D721Med (cell line): ENCODE measurements around the gene NPTX1.
A peak's percentile ranks its signal among the peaks of the same experiment; 100 is the strongest.

ENCODE experiments used
- DNase-seq: peaks from one replicate; pipeline ENCODE4 v3.0.0; 2011; ENCODE audit warnings: low spot score; ENCODE audit not compliant: insufficient read length
- FAIRE-seq: peaks from 2 replicates; lab custom pipeline; 2011; peaks lifted over from hg19 to GRCh38; lab: Jason Lieb, UNC
- TF ChIP-seq, protein P1 (sequence below): IDR thresholded peaks from 2 replicates; pipeline ENCODE4 v1.5.1; 2012; ENCODE audit warnings: mild to moderate bottlenecking, control low read depth; ENCODE audit not compliant: insufficient read depth; ENCODE audit errors: missing control alignments

NPTX1 gene

DNA sequence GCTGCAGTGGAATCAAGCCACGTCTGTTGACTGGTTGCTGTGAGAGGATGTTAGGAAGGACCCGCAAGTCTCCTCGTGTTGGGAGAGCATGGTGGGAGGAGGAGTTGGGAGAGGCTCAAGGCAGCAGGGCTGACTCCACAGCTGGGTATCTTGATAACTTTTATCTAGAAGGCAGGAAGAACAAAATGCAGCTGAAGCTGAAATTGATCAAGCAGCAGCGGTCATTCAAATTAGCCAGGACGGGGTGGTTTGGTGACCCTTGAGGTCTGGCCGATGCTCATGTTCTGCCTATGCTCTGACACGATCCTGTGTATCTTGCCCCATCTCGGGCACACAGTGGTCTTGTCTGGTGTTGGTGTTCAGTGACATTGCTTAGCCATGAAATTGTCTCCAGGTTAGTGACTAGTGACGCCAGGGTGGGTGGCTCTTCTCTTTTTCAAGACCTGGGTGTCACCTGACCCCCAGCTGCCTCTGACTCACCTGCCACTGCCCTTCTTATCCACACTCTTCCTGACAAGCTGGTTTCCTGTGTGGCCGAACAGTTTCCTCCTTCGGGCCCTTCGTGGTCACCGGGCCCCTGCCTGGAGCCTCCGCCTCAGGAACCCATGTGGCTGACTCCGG, 19.1 kb downstream of the NPTX1 start:
- TF ChIP-seq, protein P1, sequence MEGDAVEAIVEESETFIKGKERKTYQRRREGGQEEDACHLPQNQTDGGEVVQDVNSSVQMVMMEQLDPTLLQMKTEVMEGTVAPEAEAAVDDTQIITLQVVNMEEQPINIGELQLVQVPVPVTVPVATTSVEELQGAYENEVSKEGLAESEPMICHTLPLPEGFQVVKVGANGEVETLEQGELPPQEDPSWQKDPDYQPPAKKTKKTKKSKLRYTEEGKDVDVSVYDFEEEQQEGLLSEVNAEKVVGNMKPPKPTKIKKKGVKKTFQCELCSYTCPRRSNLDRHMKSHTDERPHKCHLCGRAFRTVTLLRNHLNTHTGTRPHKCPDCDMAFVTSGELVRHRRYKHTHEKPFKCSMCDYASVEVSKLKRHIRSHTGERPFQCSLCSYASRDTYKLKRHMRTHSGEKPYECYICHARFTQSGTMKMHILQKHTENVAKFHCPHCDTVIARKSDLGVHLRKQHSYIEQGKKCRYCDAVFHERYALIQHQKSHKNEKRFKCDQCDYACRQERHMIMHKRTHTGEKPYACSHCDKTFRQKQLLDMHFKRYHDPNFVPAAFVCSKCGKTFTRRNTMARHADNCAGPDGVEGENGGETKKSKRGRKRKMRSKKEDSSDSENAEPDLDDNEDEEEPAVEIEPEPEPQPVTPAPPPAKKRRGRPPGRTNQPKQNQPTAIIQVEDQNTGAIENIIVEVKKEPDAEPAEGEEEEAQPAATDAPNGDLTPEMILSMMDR: no peak
- DNase-seq: no peak
- no peak for FAIRE-seq

DNA sequence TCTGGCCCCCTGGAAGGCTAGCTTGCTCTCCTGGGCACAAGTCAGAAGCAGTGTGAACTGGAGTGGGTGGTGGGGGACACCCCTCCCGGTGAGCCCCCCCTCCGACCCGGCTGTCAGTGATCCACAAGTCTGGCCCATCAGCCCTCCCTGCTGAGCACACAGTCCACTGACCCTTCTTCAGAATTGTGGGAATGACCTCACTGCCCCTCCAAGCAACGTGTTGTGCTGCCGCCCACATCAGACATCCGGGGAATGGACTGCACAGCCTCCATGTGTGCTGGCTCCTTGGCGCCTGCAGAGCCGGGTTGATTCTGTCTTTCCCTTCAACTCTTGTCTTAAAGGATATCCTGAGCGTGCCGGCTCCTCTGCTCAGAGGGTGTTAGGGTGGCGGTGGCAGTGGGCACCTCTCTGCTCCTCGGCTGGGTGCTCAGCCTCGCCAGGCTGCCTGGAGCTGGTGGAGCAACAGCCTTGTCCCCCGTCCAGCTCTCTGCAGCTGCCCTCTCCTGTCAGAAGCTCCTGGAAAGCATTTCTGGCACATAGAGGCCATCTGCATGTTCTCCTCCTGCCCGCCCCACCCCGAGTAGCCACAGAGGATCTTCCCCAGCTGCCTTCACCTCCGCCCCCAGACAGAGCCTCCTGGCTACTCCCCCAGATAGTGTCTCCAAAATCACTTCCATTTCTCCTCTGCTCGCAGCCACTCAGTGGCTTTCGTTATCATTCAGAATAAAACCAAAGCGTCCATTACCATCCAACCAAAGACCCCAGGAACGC, 19.8 kb downstream of the NPTX1 start:
- TF ChIP-seq, protein P1: no peak
- no peak for FAIRE-seq
- DNase-seq: no peak

GRCh38 chr17:80455784-80456183, 20.6 kb downstream of the NPTX1 start:
- no peak for DNase-seq
- TF ChIP-seq, protein P1: no peak
- FAIRE-seq: no peak

GRCh38 chr17:80455336-80455710, 21.1 kb downstream of the NPTX1 start:
- FAIRE-seq (no peak), DNase-seq (peak; percentile 72)
- TF ChIP-seq, protein P1: no peak

- FAIRE-seq: no peak
- peak; percentile 99 for DNase-seq
- TF ChIP-seq, protein P1: no peak
These were observed 21.7 kb downstream of the NPTX1 start for GRCh38 chr17:80454557-80455335.

DNA sequence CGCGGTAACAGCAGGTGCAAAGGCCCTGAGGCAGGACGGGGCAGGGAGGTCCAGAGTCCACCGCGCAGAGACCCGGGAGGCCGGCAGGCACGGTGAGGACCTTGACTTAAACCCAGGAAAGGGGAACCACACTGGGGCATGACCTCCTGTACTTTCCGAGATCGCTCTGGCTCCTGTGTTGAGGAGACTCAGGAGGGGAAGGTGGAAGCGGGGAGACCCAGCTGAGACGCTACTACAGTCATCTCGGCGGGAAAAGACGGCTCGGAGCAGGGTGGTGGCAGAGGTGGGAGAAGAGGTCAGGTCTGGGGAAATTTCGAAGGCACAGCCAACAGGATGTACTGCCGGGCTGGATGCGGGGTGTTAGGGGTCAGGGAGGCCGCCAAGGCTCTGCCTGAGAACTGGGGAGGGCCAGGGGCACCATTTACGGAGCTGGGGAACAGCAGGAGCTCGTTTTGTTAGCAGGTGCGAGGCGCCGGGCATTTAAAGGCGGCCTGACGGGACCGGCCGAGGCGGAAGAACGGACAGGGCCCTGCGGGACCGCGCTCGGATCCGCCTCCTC, 22.3 kb downstream of the NPTX1 start:
- no peak for FAIRE-seq

More for the DNA sequence above, 22.3 kb downstream of the NPTX1 start:
- TF ChIP-seq, protein P1: no peak
- DNase-seq: no peak
